Umbilical cord (tissue), 2 donors: ENCODE measurements around the gene S100B. TPM values are rescaled to one million over a fixed set of nuclear protein-coding genes. Genes with fewer than 3 reads are reported as not detected.
A peak's percentile ranks its signal among the peaks of the same experiment; 100 is the strongest.
"Not testable (repeated sequence)": the region's sequence is repeated elsewhere in the genome, so short reads cannot be mapped to it uniquely, and the experiment has no call there.

Source experiments
- DNase-seq: peaks from one replicate; pipeline ENCODE4 v3.0.0-alpha.2; 2015; ENCODE audit warnings: low spot score
- total RNA-seq: library from RNA; depleted of rRNA; stranded (reverse); fragments of >200 nt; gene quantifications from one replicate; pipeline ENCODE4 v1.2.3, GENCODE V29; 2014; ENCODE audit warnings: low replicate concordance; ENCODE audit not compliant: insufficient read depth

Gene S100B
- not detected for total RNA-seq

- no peak for DNase-seq
Measured at GRCh38 chr21:46604975-46605766, at the start of gene S100B. S100B (minus strand) TSS chr21:46605082; CDS start chr21:46602415, 2,667 bp downstream.

DNA sequence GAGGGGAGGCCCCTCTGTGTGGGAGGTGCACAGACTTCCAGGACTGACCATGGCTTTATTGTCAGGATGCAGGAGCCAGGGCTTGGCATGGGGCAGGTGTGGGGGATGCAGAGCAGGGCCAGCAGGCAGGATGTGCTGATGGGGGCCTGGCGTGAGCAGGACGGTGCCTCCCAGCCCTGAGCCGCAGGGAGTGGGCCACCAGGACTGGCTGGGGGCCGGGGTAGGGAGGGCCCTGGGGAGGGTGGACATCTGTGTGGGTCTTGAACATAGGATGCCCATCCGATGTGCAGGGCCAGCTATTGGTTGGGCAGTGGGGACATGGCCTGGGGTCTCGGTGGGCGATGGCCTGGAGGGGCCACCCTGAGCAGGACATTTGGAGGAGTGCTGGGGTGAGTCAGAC lies 46.2 kb upstream of the S100B start:
- no peak for DNase-seq

GRCh38 chr21:46650476-46651098 lies 45.7 kb upstream of the S100B start:
- DNase-seq: no peak

DNA sequence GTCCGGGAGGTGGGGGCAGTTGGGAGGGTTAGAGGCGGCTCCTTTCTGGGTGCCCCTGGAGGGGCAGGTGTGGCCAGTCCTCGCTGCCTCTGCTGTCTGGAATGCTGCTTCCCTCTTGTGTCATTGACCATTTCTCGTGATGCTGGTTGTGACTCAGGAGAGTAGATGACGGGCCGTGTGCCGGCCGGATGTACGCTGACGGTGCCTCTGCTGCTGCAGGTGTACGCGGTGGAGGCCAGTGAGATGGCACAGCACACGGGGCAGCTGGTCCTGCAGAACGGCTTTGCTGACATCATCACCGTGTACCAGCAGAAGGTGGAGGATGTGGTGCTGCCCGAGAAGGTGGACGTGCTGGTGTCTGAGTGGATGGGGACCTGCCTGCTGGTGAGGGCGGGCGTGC lies 44.5 kb upstream of the S100B start:
- DNase-seq: no peak

DNA sequence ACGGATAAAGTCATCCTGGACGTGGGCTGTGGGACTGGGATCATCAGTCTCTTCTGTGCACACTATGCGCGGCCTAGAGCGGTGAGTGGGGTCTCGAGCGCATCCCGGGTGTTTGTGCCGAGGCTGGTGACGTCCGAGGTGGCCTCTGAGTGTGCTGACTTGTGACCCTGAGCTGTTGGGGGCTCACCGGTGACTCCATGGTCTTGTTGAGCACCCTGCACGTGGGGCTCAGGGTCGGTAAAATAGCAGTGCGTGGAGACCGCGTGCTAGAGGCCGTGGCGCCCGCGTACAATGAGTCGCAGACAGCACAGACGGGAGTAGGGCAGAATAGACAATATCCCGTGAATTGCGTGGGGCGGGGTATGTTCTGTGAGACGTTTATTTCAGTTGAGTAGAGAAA lies 43.7 kb upstream of the S100B start:
- DNase-seq: no peak

DNA sequence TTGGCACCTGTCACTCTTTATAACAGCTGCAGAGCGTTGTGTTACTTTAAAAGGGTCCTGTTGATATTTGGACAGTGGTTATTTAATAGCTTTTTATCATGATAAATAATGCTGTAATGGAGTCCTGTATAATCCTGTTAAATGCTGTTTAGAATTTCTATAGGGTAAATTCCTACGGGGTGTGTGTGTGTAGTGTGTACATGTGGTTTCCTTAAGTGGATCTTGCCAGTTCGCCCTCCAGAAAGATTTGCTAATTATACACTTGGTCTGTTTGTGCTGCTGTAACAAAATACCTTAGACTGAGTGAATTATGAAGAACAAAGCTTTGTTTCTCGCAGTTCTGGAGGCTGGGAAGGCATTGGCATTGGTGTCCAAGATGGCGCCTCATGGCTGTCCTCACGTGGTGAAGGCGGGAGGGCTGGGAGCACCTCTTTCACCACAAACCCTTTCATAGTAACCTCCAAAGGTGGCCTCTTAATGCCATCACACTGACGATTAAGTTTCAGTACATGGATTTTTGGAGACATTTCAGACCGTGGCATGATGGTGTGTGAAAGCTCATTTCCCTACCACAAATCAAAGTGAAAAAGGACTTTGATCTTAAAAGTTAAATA lies 41.8 kb upstream of the S100B start:
- DNase-seq: no peak

- no peak for DNase-seq
Measured at GRCh38 chr21:46645840-46646239, 41.0 kb upstream of the S100B start.

- DNase-seq: no peak
Measured at GRCh38 chr21:46643379-46644177, 38.7 kb upstream of the S100B start.

GRCh38 chr21:46641656-46642055 lies 36.8 kb upstream of the S100B start:
- no peak for DNase-seq

DNA sequence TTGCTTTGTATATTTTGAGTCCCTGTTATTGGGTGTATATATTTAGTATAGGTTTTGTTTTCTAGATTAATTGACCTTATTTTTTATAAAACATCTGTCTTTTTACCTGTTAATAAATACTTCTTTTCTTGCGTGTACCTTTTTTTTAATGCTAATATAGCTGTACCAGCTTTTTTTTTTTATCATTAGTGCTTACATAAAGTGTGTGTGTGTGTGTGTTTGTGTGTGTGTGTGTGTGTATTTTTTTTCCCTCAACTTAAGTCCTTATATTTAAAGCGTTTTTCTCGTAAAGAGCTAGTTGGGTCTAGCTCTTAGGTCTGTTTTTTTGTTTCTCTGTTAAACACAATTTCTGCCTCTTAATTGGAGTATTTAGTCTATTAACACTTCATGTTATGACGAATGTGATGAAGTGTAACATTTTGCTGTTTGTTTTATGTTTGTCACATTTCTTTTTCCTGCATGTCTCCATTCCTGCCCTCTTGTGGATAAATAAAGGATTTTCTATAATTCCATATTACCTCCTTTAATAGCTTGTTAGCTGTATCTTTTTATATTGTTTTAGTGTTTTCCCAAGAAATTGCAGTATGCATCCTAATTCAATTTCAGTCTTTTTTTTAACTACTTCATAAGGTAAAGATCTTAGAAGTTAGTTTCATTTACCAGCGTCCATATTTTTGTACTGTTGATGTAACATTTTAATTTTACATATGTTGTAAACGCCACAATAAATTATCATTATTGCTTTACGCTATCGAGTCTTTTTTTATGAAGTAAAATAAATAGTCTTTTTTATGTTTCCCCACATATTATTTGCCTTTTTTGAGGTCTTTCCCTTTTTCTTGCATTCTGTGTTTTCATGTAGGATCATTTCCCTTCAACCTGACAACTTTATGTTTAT lies 34.9 kb upstream of the S100B start:
- no peak for DNase-seq

GRCh38 chr21:46637952-46638746 lies 33.3 kb upstream of the S100B start:
- DNase-seq: no peak

DNA sequence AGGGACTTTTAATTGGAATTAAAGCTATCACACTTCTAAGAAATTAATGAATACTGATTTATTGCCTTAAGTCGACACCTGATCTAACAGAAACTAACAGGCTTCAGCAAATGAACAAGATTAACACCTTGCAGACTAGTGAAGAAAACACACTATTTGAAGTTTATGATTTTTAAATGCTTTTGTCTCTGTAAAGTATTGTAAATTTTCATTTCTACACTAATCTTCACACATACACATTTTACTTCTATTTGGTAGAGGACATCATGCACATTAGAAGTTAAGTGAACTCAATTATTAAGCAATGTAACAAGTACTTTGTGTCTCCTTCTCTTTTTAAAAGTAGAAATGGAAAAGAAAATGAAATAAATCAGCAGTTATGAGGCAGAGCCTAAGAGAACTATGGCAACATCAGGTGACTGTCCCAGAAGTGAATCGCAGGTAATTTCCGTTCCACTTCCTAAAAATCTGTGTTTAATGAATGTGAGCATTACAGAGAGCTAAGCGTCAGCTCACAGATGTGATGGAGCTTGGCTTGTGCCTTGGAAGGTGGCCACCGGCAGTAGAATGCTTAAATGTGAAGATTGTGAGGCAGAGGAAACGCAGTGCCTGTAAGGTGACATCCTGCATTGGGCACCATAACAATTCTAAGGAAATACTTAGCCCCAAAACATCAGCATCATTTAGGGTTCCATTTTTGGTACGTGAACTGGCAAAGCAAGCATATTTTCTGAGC lies 31.8 kb upstream of the S100B start:
- no peak for DNase-seq

DNA sequence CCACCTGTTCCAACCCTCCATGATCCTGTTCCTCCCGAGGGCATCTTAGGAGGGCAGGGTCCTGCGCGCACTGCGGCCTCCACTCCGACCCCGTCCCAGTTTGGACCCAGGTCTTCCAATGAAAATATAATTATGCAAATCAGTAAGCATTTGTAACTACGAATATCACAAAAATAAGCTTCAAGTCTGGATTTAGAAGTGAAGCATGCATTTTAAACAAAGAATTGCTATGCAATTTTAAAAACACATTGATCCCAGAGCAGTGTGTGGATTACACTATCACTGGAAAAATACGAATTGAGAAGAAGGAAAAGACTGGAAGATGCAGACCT lies 31.3 kb upstream of the S100B start:
- no peak for DNase-seq

DNA sequence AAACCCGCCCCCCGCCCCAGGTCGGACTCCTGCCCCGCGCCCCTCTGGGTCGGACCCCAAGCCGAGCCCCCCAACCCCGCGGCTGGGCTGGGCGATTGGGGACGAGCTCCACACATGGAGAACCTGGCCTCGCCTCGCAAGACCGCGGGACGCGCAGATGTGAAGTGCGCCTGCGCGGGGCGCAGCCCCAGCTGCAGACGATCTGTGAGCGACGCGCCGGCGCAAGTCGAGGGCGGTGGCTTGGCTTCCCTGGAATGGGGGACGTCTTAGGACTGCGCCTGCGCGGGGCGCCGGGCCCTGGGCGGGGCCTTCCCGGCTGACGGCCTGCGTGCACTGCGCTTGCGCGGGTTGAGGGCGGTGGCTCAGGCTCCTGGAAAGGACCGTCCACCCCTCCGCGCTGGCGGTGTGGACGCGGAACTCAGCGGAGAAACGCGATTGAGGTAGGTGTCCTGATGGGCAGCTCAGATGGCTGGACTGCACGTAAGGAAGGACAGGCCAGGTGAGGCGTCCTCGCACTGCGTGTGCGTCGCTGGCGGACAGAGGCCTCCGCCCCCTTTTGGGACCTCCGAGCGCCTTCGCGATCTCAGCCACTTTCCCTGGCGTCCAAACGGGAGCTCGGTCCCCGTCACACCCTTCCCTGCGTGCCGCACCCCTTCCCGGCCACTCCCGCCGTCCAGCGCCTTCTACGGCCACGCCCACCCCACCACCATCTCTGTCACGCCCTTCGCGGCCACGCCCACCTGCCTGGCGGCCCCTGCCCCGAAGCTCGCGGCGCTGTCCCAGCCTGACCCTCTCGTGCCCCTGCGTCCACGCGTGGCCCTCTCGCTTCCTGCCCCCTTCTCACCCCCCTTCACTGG lies 30.7 kb upstream of the S100B start, which contains the start of gene PRMT2:
Gene PRMT2, plus strand, starts transcription at position 351 of the 857 bp plus-strand sequence. CDS start 1,278 bp downstream, outside the sequence.
- DNase-seq: peak; percentile 99

DNA sequence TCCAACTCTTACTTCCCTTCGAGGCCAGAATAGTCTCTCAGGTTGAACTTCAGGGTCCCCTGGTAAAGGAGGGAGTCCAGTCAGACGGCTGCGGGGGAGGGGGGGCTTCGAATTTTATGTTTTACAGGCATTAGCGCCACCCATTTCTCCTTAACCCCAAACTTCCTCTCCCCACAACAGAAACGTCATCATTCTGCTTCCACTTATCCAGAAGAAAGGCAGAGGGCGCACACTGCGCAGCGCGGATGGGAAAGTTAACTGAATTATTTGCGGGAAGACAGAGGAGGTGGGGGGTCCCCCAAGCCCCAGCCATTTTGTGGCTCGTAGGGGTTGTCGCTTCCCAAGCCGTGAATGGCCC lies 30.1 kb upstream of the S100B start:
- peak; percentile 96 for DNase-seq

DNA sequence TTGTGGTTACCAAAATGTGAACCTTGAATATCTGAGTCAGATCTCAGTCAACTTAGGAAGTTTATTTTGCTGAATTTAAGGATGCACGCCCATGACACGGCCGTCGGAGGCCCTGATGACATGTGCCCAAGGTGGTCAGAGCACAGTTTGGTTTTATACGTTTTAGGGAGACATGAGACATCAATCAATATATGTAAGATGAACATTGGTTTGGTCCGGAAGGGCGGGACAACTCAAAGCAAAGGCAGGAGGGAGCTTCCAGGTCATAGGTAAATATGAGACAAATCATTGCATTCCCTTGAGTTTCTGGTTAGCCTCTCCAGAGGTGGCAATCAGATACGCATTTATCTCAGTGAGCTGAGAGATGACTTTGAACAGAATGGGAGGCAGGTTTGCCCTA lies 29.5 kb upstream of the S100B start:
- DNase-seq: no peak

DNA sequence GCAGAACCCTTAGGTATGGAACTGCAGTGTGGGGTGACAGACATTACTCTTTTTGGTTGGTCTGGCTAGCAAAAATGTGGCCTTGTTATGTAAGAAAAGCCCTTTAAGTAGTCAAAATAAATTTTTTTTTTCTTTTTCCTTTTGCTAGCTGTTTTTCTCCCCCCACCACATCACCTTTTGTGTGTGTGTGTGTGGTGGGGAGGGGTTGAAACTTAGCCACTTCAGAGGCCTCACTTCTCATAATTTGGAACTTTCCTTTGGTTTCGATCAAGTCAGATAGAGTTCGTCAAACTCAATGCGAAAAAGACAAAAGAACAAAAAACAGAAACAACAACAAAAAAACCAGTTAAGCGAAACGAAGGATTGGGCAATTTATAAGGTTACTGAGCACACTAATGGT lies 28.7 kb upstream of the S100B start:
- DNase-seq: no peak

DNA sequence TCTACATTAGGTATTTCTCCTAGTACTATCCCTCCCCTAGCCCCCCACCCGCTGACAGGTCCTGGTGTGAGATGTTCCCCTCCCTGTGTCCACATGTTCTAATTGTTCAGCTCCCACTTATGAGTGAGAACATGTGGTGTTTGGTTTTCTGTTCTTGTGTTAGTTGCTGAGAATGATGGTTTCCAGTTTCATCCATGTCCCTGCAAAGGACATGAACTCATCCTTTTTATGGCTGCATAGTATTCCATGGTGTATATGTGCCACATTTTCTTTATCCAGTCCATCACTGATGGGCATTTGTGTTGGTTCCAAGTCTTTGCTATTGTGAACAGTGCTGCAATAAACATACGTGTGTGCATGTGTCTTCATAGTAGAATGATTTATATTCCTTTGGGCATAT lies 26.0 kb upstream of the S100B start:
- DNase-seq: not testable (repeated sequence)

DNA sequence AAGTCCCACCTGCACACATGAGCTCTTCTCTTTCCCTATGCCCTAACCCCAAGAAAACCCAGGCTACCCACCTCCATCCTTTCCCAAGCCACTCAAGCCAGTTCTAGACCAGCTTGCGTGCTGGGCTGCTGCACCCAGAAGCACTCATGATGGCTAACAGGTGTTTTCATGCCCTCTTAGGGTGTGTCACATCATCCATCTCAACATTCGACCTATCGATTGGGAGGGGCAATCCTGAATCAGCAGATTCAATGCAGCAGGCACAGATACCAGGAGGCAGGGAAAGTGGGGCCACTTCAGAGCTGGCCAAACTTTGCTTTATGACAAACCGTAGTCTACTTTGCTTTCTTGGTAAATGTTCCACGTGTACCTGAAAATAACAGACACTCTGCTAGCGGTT lies 24.0 kb upstream of the S100B start:
- no peak for DNase-seq
